GM18526 (cell line): ENCODE measurements around the gene BCL2L12.

Experiments used
- POLR2A ChIP-seq: IDR thresholded peaks from 3 replicates; pipeline ENCODE4 v1.6.1; 2011; ENCODE audit not compliant: insufficient read length; ENCODE audit errors: extremely low read depth

BCL2L12 gene

DNA sequence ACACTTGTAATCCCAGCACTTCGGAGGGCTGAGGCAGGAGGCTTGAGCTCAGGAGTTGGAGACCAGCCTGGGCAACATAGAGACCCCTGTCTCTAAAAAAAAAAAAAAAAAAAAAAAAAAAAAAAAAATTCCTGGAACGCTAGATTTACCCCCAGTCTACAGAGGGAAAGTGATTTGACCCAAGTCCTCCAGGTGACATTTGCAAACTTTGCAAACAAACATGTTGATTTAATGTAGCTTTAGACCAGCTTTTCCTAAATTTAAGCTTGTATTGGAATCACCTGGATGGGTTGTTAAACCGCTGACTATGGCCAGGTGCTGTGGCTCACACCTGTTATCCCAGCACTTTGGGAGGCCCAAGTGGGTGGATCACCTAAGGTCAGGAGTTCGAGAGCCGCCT lies 33.6 kb downstream of the BCL2L12 start:
- TF ChIP-seq POLR2A = no peak

DNA sequence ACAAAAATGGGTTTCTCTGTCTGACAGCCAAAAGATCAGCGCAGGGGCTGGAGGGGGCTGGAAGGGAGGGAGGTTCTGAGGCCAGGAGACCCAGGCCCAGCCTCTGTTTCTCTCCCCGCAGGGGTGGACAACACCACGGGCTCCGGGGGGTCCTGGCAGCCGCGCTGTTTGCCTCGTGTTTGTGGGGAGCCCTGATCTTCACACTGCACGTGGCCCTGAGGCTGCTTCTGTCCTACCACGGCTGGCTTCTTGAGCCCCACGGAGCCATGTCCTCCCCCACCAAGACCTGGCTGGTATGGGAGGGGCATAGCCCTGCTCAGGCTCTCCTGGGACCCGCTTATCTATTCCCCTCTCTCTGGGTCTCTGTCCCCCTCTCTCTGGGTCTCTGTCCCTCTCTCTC lies 34.8 kb downstream of the BCL2L12 start:
- TF ChIP-seq POLR2A = no peak

GRCh38 chr19:49701271-49701786 lies 35.6 kb downstream of the BCL2L12 start:
- no peak for TF ChIP-seq POLR2A

DNA sequence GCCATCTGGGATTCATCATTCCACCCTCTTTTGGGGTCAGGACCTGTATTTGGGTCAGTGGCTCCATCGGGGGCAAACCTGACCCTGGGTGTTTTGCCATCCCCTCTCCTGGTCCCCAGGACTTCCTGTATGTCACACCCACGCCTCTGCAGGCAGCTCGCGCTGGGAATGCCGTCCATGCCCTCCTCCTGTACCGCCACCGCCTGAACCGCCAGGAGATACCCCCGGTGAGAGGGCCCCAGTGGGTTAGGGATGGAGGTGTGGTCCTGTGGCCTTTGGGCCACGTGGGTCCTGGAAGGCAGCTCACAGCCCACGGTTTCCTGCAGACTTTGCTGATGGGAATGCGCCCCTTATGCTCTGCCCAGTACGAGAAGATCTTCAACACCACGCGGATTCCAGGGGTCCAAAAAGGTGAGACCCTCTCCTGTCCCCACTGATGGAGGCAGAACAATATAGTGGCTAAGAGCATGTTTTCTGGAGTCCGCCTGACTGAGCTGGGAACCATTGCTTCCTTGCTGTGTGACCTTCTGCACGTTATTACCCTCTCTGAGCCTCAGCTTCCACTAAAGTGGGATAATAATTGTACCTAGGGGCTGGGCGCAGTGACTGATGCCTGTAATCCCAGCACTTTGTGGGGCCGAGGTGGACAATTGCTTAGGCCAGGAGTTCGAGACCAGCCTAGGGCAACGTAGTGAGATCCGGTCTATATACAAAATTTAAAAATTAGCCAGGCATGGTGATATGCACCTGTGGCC lies 39.3 kb downstream of the BCL2L12 start:
- TF ChIP-seq POLR2A = no peak

- no peak for TF ChIP-seq POLR2A
These were observed 40.2 kb downstream of the BCL2L12 start for GRCh38 chr19:49705919-49706318.

DNA sequence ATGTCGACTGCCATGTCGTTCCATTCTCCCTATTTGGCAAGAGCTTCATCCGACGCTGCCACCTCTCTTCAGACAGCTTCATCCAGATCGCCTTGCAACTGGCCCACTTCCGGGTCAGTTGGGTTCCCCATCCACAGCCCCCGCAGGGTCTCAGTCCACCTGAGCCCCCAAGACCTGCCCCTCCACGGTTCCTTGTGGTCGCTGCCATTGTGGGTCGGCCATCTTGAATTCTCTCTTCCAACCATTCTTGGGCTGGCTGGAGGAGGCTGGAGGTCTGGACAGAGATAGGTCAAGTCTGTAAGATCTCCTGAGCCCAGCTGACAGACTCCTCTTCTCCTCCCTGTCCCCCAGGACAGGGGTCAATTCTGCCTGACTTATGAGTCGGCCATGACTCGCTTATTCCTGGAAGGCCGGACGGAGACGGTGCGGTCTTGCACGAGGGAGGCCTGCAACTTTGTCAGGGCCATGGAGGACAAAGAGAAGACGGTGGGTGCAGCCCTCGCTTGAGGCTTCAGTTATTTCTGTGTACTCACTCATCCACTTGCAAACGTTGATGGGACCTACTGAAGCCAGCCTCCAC lies 44.7 kb downstream of the BCL2L12 start:
- TF ChIP-seq POLR2A = no peak

- TF ChIP-seq POLR2A = no peak
These were observed 46.7 kb downstream of the BCL2L12 start for GRCh38 chr19:49712397-49712859.

DNA sequence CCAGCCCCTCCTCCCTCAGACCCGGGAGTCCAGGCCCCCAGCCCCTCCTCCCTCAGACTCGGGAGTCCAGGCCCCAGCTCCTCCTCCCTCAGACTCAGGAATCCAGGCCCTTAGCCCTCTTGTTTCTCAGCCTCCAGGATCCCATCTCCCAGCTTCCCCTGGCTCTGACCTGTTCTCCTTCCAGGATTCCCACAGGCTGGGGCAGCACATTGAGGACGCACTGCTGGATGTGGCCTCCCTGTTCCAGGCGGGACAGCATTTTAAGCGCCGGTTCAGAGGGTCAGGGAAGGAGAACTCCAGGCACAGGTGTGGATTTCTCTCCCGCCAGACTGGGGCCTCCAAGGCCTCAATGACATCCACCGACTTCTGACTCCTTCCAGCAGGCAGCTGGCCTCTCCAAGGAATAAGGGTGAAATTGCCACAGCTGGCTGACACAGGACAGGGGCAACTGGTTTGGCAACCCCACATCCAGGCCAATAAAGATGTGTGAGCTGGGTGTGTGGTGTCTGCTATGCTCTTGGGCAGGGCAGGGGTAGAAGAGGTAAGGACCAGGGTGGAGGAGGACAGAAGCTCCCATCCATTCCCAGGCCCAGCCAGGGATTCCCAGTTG lies 47.6 kb downstream of the BCL2L12 start:
- no peak for TF ChIP-seq POLR2A

- TF ChIP-seq POLR2A = no peak
These were observed 50.4 kb downstream of the BCL2L12 start for GRCh38 chr19:49716154-49716553.

- no peak for TF ChIP-seq POLR2A
These were observed 52.8 kb downstream of the BCL2L12 start for GRCh38 chr19:49718511-49718910.

GRCh38 chr19:49718991-49719390 lies 53.3 kb downstream of the BCL2L12 start:
- TF ChIP-seq POLR2A = no peak
